Brain microvascular endothelial cell (primary cell): Measurements from ENCODE around the gene CEP85.

Experiments used
- DNase-seq: peaks from one replicate; pipeline ENCODE4 v3.0.0-alpha.2; 2020
- H3K27ac ChIP-seq: fragments of 250-450 bp; sonication (Bioruptor Pico); 2 replicates; pipeline ENCODE4 v1.5.1; 2020; ENCODE audit warnings: mild to moderate bottlenecking, moderate library complexity
- H3K27me3 ChIP-seq: fragments of 250-450 bp; sonication (Bioruptor Pico); replicated peaks from 2 replicates; pipeline ENCODE4 v1.5.1; 2020; ENCODE audit warnings: mild to moderate bottlenecking
- H3K36me3 ChIP-seq: fragments of 250-450 bp; sonication (Bioruptor Pico); replicated peaks from 2 replicates; pipeline ENCODE4 v1.5.1; 2020; ENCODE audit warnings: mild to moderate bottlenecking
- H3K4me3 ChIP-seq: 2 replicates; pipeline ENCODE4 v1.5.1; 2011; ENCODE audit warnings: low read depth, mild to moderate bottlenecking, control low read depth, low read length, moderate library complexity
- in situ Hi-C: cut with HindIII; loops from 2 replicates; pipeline ENCODE4 v1.10.0; 2017; ENCODE audit warnings: low sequenced_read_pairs, low pct_ligation_motif_present
- TF ChIP-seq, protein P1 (sequence below): IDR thresholded peaks from 2 replicates; pipeline ENCODE4 v1.5.1; 2011; ENCODE audit warnings: low read depth, mild to moderate bottlenecking, moderate library complexity, low read length, control low read depth, inconsistent platforms; ENCODE audit errors: missing control alignments

Gene CEP85

DNA sequence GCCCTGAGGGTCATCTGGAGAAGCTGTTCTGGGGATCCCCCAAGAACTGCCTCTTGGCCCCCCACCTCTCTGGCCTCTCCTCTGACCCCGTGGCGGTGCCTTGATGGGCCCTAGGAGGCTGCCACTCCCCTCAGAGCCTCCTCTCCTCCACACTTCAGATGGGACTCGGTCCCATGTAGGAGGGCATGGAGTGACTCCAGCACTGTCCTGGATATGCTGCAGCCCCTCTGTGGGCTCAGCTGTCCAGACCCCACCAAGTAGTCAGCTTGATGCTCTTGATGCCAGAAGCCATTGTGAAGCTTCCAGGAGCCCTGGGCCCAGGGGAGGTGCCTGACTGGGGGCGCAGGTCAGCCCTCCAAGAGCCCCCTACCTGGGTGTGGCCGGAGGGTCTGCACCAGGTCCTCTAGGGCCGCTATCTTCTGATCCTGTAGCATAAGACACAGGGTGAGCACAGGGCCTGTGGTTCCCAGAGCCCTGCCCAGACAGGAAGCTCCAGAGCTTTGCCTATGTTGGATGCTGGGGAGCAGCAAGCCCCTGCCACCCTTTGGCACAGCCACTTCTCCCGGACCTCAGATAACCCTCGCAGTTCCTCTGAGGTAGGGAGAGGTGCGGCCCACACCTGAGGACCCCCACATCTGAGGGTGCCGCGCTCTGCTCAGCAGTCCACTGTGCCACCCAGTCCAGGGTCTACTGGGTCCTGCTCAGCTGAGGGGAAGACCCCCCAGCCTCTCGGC lies 63.2 kb downstream of the CEP85 start:
- H3K27me3 ChIP-seq, result no peaks in the 10 kb centered on the region
- DNase-seq, result no peak
- in situ Hi-C loops, result no loop called here
- H3K36me3 ChIP-seq, result no peaks in the 10 kb centered on the region
- H3K27ac ChIP-seq, result no peak overlapping the region
- H3K4me3 ChIP-seq, result no peak overlapping the region
- TF ChIP-seq, protein P1, sequence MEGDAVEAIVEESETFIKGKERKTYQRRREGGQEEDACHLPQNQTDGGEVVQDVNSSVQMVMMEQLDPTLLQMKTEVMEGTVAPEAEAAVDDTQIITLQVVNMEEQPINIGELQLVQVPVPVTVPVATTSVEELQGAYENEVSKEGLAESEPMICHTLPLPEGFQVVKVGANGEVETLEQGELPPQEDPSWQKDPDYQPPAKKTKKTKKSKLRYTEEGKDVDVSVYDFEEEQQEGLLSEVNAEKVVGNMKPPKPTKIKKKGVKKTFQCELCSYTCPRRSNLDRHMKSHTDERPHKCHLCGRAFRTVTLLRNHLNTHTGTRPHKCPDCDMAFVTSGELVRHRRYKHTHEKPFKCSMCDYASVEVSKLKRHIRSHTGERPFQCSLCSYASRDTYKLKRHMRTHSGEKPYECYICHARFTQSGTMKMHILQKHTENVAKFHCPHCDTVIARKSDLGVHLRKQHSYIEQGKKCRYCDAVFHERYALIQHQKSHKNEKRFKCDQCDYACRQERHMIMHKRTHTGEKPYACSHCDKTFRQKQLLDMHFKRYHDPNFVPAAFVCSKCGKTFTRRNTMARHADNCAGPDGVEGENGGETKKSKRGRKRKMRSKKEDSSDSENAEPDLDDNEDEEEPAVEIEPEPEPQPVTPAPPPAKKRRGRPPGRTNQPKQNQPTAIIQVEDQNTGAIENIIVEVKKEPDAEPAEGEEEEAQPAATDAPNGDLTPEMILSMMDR, result no peak

DNA sequence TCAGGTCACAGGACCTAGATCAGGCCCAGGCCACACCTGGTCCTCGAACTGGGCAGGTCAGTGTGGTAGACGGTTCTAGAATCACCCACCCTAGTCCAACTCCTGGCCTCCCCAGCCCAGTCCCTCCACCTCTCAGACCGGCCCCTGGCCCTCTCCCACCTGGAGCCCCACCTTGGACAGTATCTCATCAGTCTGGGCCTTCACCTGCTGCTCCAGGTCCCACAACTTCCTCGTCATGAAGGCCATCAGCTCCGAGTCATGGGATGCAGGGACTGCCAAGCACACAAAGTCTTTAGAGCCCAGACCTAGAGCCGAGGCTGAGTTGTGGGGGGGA lies 63.8 kb downstream of the CEP85 start:
- H3K27ac ChIP-seq, result no peak overlapping the region
- no peak for DNase-seq
- TF ChIP-seq, protein P1, result no peak
- no peaks in the 10 kb centered on the region for H3K36me3 ChIP-seq
- in situ Hi-C loops, result no loop called here
- H3K27me3 ChIP-seq, result no peaks in the 10 kb centered on the region
- no peak overlapping the region for H3K4me3 ChIP-seq

GRCh38 chr1:26300578-26301275 lies 66.7 kb downstream of the CEP85 start:
- H3K27me3 ChIP-seq, result no peaks in the 10 kb centered on the region
- no peak for DNase-seq
- in situ Hi-C loops, result no loop called here
- TF ChIP-seq, protein P1, result no peak
- H3K4me3 ChIP-seq, result no peak overlapping the region
- H3K36me3 ChIP-seq, result no peaks in the 10 kb centered on the region
- no peak overlapping the region for H3K27ac ChIP-seq

- TF ChIP-seq, protein P1, result no peak
- H3K4me3 ChIP-seq, result no peak overlapping the region
- H3K36me3 ChIP-seq, result no peaks in the 10 kb centered on the region
- H3K27me3 ChIP-seq, result no peaks in the 10 kb centered on the region
- H3K27ac ChIP-seq, result peak overlapping the region; percentile 35
- peak; percentile 63 for DNase-seq
- in situ Hi-C loops, result no loop called here
Measured at GRCh38 chr1:26302733-26303405, 68.9 kb downstream of the CEP85 start.

GRCh38 chr1:26305667-26306289 lies 71.8 kb downstream of the CEP85 start:
- in situ Hi-C loops, result no loop called here
- peak overlapping the region; percentile 92 for H3K4me3 ChIP-seq
- TF ChIP-seq, protein P1, result no peak
- peak overlapping the region; percentile 57 for H3K27ac ChIP-seq
- H3K27me3 ChIP-seq, result no peaks in the 10 kb centered on the region
- H3K36me3 ChIP-seq, result no peaks in the 10 kb centered on the region
- DNase-seq, result no peak
